CD4-positive, alpha-beta T cell treated with Interferon alpha-2 for 1 hour (primary cell): ENCODE measurements around the gene CCDC33.

ENCODE experiments used
- DNase-seq, 2 donors: peaks; one replicate each; pipeline ENCODE4 v3.0.0-alpha.2; 2020 to 2022

CCDC33 gene

DNA sequence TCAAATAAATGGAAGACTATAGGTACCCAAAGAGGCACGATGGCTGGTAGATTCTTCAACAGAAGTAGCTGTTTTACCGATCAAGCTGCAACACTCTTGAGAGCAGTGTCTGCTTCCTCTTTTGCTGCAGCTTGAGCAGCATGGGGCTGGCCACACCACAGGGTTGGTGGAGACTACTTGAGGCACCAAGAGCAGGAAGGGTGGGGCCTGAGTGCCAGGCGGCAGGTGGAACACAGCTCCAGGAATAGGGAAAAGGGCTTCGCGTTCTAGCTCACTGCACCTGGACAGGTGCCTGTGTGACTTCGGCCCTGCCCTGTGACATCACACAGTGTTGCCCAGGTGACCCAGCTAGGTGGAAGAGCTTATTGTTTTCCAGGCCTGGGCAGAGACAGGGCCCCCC is at the start of gene CCDC33:
CCDC33 (plus strand) TSS at position 365 of the 400 bp plus-strand sequence. CDS start 394 bp downstream, outside the sequence.
- peak in 1 of 2 donors; percentile 20 for DNase-seq

DNA sequence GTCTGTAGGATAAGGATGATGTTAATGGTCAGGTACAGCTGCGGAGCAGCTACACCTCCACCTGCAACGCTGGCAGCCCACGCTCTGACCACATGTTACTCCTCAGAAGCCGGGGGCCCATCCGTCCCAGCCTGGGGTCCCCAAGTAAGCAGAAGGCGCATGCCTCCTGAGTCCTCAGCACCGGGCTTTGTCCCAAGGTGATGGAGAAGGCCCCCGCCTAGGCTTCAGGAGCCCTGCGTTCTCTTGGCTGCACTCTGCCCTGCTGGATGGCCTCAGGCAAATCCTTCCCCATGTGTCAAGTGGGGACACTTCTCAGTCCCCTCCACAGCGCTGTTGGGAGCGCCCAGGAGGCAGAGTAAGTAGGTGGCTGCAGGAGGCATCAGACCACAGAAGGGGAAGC is 47.9 kb upstream of the CCDC33 start:
- DNase-seq: no peak

GRCh38 chr15:74191798-74192197 is 44.3 kb upstream of the CCDC33 start:
- no peak for DNase-seq

- DNase-seq: no peak
These were observed 43.4 kb upstream of the CCDC33 start for GRCh38 chr15:74192751-74193150.

GRCh38 chr15:74193299-74193718 is 42.8 kb upstream of the CCDC33 start:
- no peak for DNase-seq

GRCh38 chr15:74193905-74194304 is 42.2 kb upstream of the CCDC33 start:
- no peak for DNase-seq

- DNase-seq: no peak
These were observed 41.3 kb upstream of the CCDC33 start for GRCh38 chr15:74194572-74195559.

DNA sequence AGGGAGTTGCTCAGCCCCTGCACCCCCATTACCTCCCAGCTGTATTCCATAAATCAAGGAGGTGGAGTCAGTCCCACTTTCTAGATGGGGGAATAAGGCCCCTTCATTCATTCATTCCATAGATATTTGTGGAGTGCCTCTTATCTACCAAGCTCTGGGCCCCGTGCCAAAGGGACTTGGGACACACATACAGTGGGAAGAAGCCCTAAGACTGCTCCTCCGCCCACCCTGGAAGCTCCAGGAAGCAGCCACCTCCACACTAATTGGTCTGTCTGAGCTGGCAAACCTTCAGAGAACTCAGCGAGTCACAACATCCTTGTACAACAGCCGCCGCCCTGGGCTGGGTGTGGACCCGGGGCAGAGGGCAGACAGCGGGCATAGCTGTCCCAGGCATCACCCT is 40.0 kb upstream of the CCDC33 start:
- DNase-seq: no peak

- no peak for DNase-seq
These were observed 38.8 kb upstream of the CCDC33 start for GRCh38 chr15:74197176-74197965.

DNA sequence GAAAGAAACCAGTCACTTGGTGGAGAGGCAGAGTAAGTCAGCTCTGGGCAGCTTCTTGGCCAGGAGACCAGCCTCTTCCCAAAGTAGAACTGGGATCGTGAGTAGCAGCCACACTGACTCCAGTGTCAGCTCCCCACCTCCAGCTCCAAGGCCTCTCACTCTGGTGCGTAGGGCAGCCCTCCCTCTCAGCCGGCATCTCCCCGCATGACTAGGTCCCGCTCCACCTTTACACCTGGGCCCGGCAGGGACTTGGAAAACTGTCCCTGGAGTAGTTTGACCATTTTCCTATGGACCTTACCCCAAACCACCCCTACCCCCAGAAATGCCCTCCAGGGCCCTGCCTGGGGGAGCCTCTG is 36.9 kb upstream of the CCDC33 start:
- DNase-seq: no peak

- DNase-seq: no peak
These were observed 35.7 kb upstream of the CCDC33 start for GRCh38 chr15:74200412-74200815.

- DNase-seq: no peak
These were observed 35.2 kb upstream of the CCDC33 start for GRCh38 chr15:74200871-74201419.

- DNase-seq: no peak
These were observed 34.3 kb upstream of the CCDC33 start for GRCh38 chr15:74201710-74202420.

DNA sequence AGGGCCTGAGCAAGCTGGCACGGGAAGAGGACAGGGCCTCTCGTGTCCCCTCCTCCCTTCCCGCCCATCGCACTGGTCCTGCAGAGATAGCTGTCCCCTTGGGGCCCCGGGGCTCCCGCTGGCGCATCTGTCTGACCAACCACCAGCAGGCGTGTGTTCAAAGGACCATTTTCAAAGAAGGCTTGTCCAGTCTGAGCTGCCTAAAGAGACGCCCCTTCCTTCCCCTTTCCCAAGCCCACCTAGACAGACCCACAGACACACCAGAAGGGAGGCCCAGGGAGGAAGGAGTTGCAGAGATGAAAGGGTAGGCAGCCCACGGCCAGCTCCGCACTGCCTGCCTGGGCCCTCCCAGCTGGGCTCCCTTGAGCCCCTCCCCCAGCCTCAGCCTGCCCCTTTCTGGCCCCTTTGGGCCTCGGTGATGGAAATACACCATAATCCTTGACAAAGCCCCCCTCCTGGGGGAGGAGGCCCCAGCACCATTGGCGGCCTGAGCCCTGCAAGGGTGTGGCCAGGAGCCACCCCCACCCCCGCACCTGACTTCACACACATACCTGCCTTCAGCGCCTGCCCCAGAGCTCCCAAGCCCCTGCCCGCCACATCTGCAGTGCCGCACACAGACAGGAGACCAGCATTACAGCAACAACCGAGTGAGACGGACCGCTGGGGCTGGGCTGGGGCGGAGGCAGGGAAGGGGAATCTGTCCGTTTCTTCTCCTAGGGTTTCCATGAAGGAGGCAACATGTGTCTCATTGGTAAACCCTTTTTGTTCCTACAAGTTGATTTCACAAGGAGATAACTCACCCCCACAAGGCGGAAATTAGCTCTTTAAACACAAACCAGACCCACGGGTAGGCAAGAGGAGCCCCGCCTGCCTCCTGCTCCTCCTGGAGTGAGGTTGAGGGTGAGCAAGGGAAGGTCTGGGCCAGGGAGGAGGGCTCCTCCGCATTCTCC is 33.4 kb upstream of the CCDC33 start, which contains the start of gene STRA6:
STRA6 (minus strand) TSS at position 336 of the 950 bp plus-strand sequence. CDS start 520 bp downstream, outside the sequence.
- DNase-seq: no peak

GRCh38 chr15:74203914-74204431 is 32.2 kb upstream of the CCDC33 start:
- DNase-seq: no peak

DNA sequence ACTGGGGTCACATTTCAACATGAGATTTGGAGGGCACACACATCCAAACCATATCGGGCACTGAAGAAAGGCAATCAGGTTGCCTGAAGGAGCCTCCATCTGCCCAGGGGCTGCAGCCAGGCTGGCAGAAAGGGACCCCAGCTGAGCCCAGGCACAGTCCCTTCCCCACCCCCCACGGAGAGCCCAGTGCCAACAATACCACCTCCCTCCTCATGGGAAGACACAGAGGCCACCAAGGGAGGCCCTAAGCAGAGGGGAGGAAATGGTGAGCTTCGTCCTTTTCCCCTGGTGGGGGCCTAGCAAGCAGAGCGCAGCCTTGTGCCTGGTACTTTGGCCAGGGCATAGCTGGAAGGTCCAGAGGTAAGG is 30.6 kb upstream of the CCDC33 start:
- DNase-seq: no peak

GRCh38 chr15:74206801-74207281 is 29.3 kb upstream of the CCDC33 start:
- DNase-seq: no peak

- DNase-seq: no peak
These were observed 28.3 kb upstream of the CCDC33 start for GRCh38 chr15:74207652-74208440.

GRCh38 chr15:74208496-74208895 is 27.6 kb upstream of the CCDC33 start:
- no peak for DNase-seq

GRCh38 chr15:74208901-74209559 is 27.1 kb upstream of the CCDC33 start:
- DNase-seq: no peak
